Skin epidermis (tissue), 12 donors: ENCODE measurements around the gene DUSP15.
A peak's percentile ranks its signal among the peaks of the same experiment; 100 is the strongest.
"Not testable (repeated sequence)": the region's sequence is repeated elsewhere in the genome, so short reads cannot be mapped to it uniquely, and the experiment has no call there.

ENCODE experiments used
- H3K27ac ChIP-seq, 21 experiments: fragments of 200-600 bp; sonication (generic) in 11 of 21; one replicate each; pipeline ENCODE4 v1.5.0; 2020; ENCODE audit warnings: mild to moderate bottlenecking in 3 of 21, inconsistent platforms in 2 of 21, moderate library complexity in 2 of 21
- H3K4me3 ChIP-seq, 7 experiments: fragments of 200-600 bp; sonication (generic) in 2 of 7; one replicate each; pipeline ENCODE4 v1.5.0; 2020; ENCODE audit warnings: inconsistent platforms in 2 of 7, mild to moderate bottlenecking in 2 of 7, moderate library complexity in 1 of 7

The DUSP15 gene

GRCh38 chr20:31829731-31830130 lies 40.6 kb downstream of the DUSP15 start:
- H3K27ac ChIP-seq, result no peak overlapping the region

DNA sequence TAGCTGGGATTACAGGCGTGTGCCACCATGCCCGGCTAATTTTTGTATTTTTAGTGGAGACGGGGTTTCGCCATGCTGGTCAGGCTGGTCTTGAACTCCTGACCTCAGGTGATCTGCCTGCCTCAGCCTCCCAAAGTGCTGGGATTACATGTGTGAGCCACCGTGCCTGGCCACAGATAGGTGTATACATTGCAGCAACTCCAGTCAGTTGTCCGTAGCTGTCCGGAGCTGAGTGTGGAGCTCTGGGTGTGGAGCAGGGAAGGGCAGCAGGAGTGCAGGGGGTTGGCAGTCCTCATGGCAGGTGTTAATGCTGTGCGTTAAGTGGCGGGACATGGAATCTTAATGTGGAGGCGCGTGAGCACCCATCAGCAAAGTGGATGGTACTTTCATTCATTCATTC lies 42.3 kb downstream of the DUSP15 start:
- not testable (repeated sequence) for H3K4me3 ChIP-seq, H3K27ac ChIP-seq

More at GRCh38 chr20:31829731-31830130, 40.6 kb downstream of the DUSP15 start:
- H3K4me3 ChIP-seq, result no peak overlapping the region

GRCh38 chr20:31827059-31827458 lies 43.3 kb downstream of the DUSP15 start:
- no peak overlapping the region for H3K27ac ChIP-seq

DNA sequence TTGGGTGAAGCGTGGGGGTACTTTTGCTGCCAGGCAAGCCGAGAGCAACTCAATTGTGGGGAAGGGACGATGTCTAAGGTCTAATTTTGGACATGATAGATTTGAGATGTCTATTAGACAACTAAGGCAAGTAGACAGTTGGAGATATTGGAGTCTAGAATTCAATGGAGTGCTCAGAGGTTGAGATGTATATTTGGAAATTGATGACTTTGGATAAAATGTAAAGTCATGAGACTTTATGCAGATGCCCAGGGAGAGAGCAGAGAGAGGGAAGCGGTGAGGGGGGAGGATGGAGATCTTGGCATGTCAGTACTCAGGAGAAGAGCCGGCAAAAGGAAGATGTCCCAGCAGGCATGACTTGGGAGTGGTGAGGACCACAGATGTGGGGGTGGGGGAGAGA lies 44.3 kb downstream of the DUSP15 start:
- no peak overlapping the region for H3K27ac ChIP-seq
- H3K4me3 ChIP-seq, result no peak overlapping the region

More at GRCh38 chr20:31827059-31827458, 43.3 kb downstream of the DUSP15 start:
- no peak overlapping the region for H3K4me3 ChIP-seq

- Histone ChIP-seq H3K27ac (no peak overlapping the region), H3K4me3 (no peak overlapping the region)
These were observed 45.6 kb downstream of the DUSP15 start for GRCh38 chr20:31824554-31825313.

DNA sequence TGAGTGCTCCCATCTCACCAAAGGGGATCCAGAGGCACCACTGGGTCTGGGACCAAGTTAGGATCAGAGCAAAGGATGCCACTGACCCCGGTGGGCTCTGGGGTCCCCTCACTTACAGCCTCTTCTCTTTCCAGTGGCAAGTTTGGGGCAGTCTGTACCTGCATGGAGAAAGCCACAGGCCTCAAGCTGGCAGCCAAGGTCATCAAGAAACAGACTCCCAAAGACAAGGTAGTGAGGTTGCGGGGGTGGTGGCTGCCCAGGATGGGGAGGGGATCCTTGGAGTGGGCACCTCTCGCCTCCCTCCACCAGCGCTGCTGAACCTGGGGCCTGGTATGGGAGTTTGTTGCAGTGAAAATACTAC lies 46.2 kb downstream of the DUSP15 start:
- no peak overlapping the region for H3K4me3 ChIP-seq
- H3K27ac ChIP-seq, result no peak overlapping the region

DNA sequence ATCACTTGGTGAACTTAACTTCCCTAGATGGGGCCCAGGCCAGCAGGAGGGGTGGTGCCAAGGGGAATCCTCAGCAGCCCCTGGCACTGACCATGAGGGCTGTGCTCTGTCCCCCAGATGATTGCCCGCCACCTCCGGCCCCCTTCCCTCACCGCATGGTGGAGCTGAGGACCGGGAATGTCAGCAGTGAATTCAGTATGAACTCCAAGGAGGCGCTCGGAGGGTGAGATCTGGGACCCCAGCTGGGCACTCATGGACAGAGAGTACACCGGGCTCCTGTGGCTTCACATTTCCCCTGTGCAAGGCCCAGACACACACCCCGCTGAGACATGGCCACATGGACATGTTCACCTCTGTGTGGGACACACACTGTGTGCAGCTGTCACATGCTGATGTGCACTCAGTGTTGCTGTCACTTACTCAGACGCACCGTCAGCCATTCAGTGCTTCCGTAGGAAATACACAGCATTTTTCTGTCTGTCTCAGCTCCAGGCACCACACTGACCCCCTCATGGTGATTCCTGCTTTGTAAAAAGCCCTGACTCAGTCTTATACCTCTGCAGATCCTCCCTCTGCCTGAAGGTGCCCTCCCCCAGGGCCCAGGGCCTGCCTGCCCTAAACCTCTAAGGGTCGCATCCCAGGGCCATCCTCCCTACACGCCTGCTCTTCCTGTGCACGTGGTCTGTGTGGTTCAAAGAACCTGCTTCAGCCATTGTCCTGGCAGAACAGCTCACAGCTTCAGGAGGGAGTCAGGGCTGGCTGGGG lies 46.8 kb downstream of the DUSP15 start:
- no peak overlapping the region for H3K4me3 ChIP-seq
- no peak overlapping the region for H3K27ac ChIP-seq

DNA sequence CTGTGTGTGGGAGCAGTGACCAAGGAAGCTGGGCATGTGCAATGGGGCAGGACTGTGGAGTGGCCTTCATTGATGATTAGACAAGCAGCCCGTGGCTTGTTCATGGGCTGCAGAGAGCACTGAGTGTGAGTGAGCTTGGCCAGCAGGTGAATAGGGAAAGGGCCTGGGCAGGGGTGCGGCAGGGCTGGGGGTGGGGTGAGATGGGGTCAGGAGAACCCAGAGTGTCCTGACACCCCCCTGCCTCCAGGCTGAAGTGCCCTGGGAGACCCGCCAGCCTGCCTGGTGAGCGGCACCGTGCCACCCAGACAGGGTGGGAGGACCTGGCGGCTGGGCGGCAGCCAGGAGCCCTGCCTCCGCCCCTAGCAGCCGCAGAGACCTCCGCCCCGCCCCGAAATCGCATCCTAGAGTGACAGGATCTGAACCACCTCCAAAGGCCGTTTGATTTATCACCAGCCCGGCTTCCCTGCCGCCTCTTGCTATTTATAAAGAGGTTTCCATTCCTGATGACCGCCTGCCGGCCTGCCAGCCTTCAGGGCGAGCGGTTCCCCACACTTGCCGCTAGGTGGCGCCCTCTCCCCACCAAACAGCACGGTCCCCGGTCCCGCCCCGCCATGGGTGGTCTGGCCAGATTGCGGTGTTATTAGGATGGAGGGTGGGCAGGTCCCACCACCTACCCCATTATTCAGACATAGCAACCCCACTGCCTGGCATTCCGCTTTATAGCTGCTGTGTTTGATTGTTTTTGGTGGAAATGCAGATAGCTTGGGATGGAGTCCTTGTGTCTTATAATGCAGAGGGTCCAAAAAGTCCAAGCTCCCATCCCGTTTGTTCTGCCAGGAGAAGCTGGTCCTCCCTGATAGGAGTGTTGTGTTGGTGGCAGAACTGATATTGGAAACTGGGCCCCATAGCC lies 47.7 kb downstream of the DUSP15 start:
- H3K27ac ChIP-seq, result no peak overlapping the region
- H3K4me3 ChIP-seq, result peak overlapping the region in 1 of 7 experiments; percentile 19

DNA sequence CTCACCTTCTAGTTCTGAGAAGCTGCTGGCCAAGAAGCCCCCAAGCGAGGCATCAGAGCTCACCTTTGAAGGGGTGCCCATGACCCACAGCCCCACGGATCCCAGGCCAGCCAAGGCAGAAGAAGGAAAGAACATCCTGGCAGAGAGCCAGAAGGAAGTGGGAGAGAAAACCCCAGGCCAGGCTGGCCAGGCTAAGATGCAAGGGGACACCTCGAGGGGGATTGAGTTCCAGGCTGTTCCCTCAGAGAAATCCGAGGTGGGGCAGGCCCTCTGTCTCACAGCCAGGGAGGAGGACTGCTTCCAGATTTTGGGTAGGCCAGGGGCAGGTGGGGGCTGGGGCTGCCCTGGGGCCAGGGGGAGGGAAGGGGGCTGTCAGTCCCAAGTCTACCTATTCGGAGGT lies 48.9 kb downstream of the DUSP15 start:
- no peak overlapping the region for H3K27ac ChIP-seq
- no peak overlapping the region for H3K4me3 ChIP-seq

DNA sequence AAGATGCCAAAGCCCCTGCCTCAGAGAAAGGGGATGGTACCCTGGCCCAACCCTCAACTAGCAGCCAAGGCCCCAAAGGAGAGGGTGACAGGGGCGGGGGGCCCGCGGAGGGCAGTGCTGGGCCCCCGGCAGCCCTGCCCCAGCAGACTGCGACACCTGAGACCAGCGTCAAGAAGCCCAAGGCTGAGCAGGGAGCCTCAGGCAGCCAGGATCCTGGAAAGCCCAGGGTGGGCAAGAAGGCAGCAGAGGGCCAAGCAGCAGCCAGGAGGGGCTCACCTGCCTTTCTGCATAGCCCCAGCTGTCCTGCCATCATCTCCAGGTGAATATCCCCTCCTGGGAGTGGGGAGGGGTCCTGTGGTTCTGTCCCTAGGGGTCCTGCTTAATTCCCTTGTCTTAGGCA lies 50.1 kb downstream of the DUSP15 start:
- H3K27ac ChIP-seq, result no peak overlapping the region
- H3K4me3 ChIP-seq, result no peak overlapping the region

- Histone ChIP-seq H3K4me3 (no peak within 1 kb of the TSS), H3K27ac (no peak within 1 kb of the TSS)
These were observed 51.1 kb downstream of the DUSP15 start, which contains the start of gene MYLK2 for GRCh38 chr20:31819083-31819784. Gene MYLK2 (plus strand): TSS chr20:31819356. CDS start chr20:31819581, 225 bp downstream.

DNA sequence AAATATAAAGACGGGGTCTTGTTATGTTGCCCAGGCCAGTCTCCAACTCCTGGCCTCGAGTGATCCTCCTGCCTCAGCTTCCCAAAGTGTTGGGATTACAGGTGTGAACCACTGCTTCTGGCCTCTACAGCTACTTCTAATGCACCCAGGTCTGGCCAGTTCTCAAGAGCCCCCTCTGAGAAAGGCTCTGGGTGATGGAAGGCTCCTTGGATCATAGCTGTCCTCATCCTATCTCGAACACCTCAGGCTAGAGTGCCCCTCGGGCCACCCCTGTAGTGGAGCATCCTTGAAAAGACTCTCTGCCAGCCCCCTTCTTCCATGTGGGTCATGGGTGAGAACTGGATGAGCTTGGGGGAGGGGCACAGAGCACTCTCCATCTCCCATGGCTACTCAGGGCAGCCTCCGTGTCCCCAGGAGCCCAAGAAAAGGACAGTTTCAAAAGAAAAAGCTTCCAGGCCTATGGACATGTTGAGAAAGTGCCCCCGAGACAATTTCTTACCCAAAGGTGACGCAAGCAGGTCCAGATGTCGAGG lies 51.9 kb downstream of the DUSP15 start:
- no peak overlapping the region for H3K27ac ChIP-seq
- H3K4me3 ChIP-seq, result no peak overlapping the region

GRCh38 chr20:31817461-31817860 lies 52.9 kb downstream of the DUSP15 start:
- Histone ChIP-seq H3K27ac (no peak overlapping the region), H3K4me3 (no peak overlapping the region)

DNA sequence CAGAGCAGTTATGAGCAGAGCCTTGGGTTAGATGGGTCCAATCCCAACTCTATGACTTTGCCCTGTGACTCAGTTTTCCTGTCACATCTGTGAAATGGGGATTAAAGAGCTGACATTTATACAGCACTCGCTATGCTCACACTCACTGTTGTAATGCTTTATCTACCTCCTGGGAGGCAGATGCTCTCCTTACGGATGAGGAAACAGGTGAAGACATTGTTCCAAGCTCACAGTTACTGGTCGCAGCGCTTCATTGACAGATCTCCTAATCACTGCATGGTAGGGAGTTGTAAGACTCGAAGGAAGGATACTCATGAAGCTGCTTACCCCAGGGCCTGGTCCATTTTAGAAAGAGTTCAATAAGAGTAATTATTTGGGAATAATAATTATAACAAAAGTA lies 54.1 kb downstream of the DUSP15 start:
- no peak overlapping the region for H3K4me3 ChIP-seq
- no peak overlapping the region for H3K27ac ChIP-seq

DNA sequence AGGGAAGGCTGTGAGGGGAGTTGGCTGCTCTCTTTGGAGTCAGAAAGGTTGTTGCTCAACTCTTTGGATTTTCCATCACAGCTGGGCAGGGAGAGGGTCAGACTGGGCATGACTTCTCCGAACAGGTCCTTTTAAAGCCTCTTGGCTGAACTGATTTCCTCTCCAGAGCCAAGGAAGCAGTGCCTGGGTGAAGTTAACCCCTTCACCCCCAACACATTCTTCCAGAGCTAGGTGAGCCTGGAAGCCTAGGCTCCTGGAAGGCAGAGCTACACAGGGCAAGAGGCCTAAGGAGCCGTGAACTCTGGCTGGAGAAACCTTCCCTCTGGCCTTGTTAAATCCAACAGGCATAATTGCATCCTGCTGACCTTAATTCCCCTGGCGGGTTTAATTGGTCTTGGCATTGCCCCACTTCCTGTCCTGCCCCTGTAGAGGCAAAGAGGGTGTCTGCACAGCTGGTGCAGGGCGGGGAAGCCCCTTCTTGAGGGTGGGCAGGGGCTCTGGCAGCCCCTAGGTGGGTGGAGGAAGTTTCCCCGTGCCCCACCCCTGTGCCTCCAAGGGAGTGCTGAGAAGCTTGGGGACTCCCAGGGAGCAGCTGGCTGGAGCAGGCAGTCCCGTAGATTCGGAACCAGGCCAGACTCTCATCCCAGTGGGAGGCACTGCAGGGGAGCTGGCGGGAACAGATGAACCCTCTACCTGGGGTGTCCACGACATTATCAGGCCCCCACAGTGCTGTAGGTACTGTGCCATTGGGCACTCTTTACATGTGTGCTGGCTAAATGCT lies 54.7 kb downstream of the DUSP15 start:
- H3K4me3 ChIP-seq, result no peak overlapping the region

GRCh38 chr20:31814142-31814541 lies 56.2 kb downstream of the DUSP15 start:
- H3K27ac ChIP-seq, H3K4me3 ChIP-seq: not testable (repeated sequence)

More for the DNA sequence above, 54.7 kb downstream of the DUSP15 start:
- no peak overlapping the region for H3K27ac ChIP-seq

DNA sequence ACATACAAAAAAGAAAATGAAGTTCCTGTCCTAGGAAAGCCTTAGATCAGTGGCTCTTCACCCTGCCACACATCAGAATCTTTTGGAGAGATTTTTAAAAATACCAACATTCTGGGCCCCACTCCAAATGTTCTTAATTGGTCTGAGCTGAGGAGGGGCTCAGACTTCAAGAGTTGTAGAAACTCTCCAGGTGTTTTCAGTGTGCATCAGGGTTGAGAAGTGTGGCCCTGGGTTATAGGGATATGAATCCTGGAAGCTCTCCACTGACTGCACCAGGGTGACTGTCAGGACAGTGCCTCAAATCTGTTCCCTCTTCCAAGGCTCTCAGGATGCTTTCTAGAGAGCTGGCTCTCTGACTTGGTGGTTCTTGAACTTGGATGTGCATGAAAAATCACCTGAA lies 56.7 kb downstream of the DUSP15 start:
- Histone ChIP-seq H3K27ac (no peak overlapping the region), H3K4me3 (no peak overlapping the region)
